Thoracic aorta (tissue), 2 donors: ENCODE results near the gene FAM228B. TPM values are rescaled to one million over a fixed set of nuclear protein-coding genes. Genes with fewer than 3 reads are reported as not detected.

Experiments
- ATAC-seq: fragments of 150-250 bp; one replicate; pipeline ENCODE4 v1.8.0; 2017; ENCODE audit warnings: low read depth; ENCODE audit not compliant: insufficient number of reproducible peaks, low FRiP score
- DNase-seq: peaks from one replicate; pipeline ENCODE4 v3.0.0-alpha.2; 2020; ENCODE audit warnings: low spot score
- H3K27ac ChIP-seq, 2 donors: fragments of 200-600 bp; sonication (generic); 1 replicate in 1 of 2; 2 replicates in 1 of 2; pipeline ENCODE4 v1.5.1; 2016; ENCODE audit warnings: mild to moderate bottlenecking in 2 of 2, moderate library complexity in 2 of 2
- H3K27me3 ChIP-seq: fragments of 200-600 bp; sonication (generic); replicated peaks from 2 replicates; pipeline ENCODE4 v1.6.0; 2016; ENCODE audit warnings: mild to moderate bottlenecking; ENCODE audit not compliant: insufficient read depth
- H3K36me3 ChIP-seq: fragments of 200-600 bp; sonication (generic); one replicate; pipeline ENCODE4 v1.5.1; 2016
- H3K4me1 ChIP-seq, 2 donors: fragments of 200-600 bp; sonication (generic); 1 replicate in 1 of 2; 2 replicates in 1 of 2; pipeline versions ENCODE4 v1.5.1 to v1.6.0; 2016; ENCODE audit warnings: low read depth in 2 of 2, mild to moderate bottlenecking in 1 of 2; ENCODE audit not compliant: control insufficient read depth in 1 of 2
- H3K4me3 ChIP-seq: fragments of 200-600 bp; sonication (generic); 2 replicates; pipeline ENCODE4 v1.5.1; 2016; ENCODE audit warnings: mild to moderate bottlenecking
- H3K9me3 ChIP-seq: fragments of 200-600 bp; sonication (generic); 2 replicates; pipeline ENCODE4 v1.5.1; 2016
- CTCF ChIP-seq: fragments of 200-600 bp; sonication (generic); IDR thresholded peaks from one replicate; pipeline ENCODE4 v1.5.1; 2019; ENCODE audit warnings: antibody characterized with exemption
- total RNA-seq, 2 donors: library from RNA; depleted of rRNA; stranded (reverse); fragments of >200 nt; gene quantifications; one replicate each; pipeline versions ENCODE4 v1.1.0 to v1.2.3, GENCODE V29; 2016

Gene FAM228B
- total RNA-seq, 2 donors from 2014 or later, result 23.6 to 114 TPM

- Histone ChIP-seq H3K4me3 (no peak overlapping the region), H3K27ac (no peak overlapping the region), H3K9me3 (no peaks in the 10 kb centered on the region), H3K36me3 (peaks cover 43% of the 10 kb centered on the region), H3K27me3 (no peaks in the 10 kb centered on the region), H3K4me1 (no peaks in the 10 kb centered on the region)
- ATAC-seq, result no peak
- no peak for TF ChIP-seq CTCF
- no peak for DNase-seq
Measured at GRCh38 chr2:24210723-24211122, 87.5 kb downstream of the FAM228B start.

- H3K36me3 ChIP-seq, result peaks cover 38% of the 10 kb centered on the region
- H3K4me3 ChIP-seq, result no peak overlapping the region
- TF ChIP-seq CTCF, result no peak
- no peak overlapping the region for H3K27ac ChIP-seq
- no peak for DNase-seq
- no peaks in the 10 kb centered on the region for H3K27me3 ChIP-seq
- H3K9me3 ChIP-seq, result no peaks in the 10 kb centered on the region
- ATAC-seq, result no peak
- no peaks in the 10 kb centered on the region for H3K4me1 ChIP-seq
Measured at GRCh38 chr2:24211408-24211807, 88.1 kb downstream of the FAM228B start.

GRCh38 chr2:24214880-24215279 lies 91.6 kb downstream of the FAM228B start:
- DNase-seq (no peak), ATAC-seq (no peak)
- Histone ChIP-seq H3K27ac (no peak overlapping the region), H3K27me3 (no peaks in the 10 kb centered on the region), H3K36me3 (peaks cover 24% of the 10 kb centered on the region), H3K4me1 (no peaks in the 10 kb centered on the region), H3K9me3 (no peaks in the 10 kb centered on the region), H3K4me3 (no peak overlapping the region)
- no peak for TF ChIP-seq CTCF

Other genes with a start within 250 kb of the FAM228B start
- gene ATAD2B, start 196.3 kb upstream of the FAM228B start, total RNA-seq, result 10 to 100 TPM; 38.3 to 80.7 TPM
- gene UBXN2A, start 183.0 kb upstream of the FAM228B start, total RNA-seq, result 10 to 100 TPM in 1 of 2 donors, 1 to 10 TPM in 1; 6.1 to 18.8 TPM
- under 1 TPM in 1 of 2 donors, not detected in 1; 0.14 TPM for gene MFSD2B, start 113.4 kb upstream of the FAM228B start, total RNA-seq
- gene WDCP, start 76.1 kb upstream of the FAM228B start, total RNA-seq, result 10 to 100 TPM in 1 of 2 donors, 1 to 10 TPM in 1; 8.0 to 21.3 TPM
- 10 to 100 TPM in 1 of 2 donors, 1 to 10 TPM in 1; 7.3 to 12.5 TPM for gene FKBP1B, start 73.7 kb upstream of the FAM228B start, total RNA-seq
- 10 to 100 TPM; 39.7 to 44.1 TPM for gene SF3B6, start 47.1 kb upstream of the FAM228B start, total RNA-seq
- 10 to 100 TPM in 1 of 2 donors, 1 to 10 TPM in 1; 3.1 to 13.0 TPM for gene TP53I3, start 38.6 kb upstream of the FAM228B start, total RNA-seq
- 1 to 10 TPM in 1 of 2 donors, not detected in 1; 1.9 TPM for gene PFN4, start 135 bp upstream of the FAM228B start, total RNA-seq
- gene FAM228A, start 51.6 kb downstream of the FAM228B start, total RNA-seq, result under 1 TPM; 0.81 to 0.92 TPM
- gene ITSN2, start 237.1 kb downstream of the FAM228B start, total RNA-seq, result 100 to 1,000 TPM in 1 of 2 donors, 10 to 100 TPM in 1; 64.0 to 121 TPM